ENCODE results near the gene KIF3B. TPM values are rescaled to one million over a fixed set of nuclear protein-coding genes. Genes with fewer than 3 reads are reported as not detected.

The KIF3B gene
- total RNA-seq, 1 experiment from 2014 or later = 24.3 TPM

Other genes starting within 250 kb of the KIF3B start
- not detected in 2 replicates for gene HCK, start 225.4 kb upstream of the KIF3B start, total RNA-seq (2021)
- gene TM9SF4, start 167.9 kb upstream of the KIF3B start, total RNA-seq (2021) = 54.1 and 54.4 TPM in 2 replicates
- gene PLAGL2, start 69.9 kb upstream of the KIF3B start, total RNA-seq (2021) = 36.8 and 40.4 TPM in 2 replicates
- gene POFUT1, start 69.8 kb upstream of the KIF3B start, total RNA-seq (2021) = 55.9 and 56.6 TPM in 2 replicates
- gene ASXL1, start 80.7 kb downstream of the KIF3B start, total RNA-seq (2021) = 96.9 and 101 TPM in 2 replicates

Measured in A673 (cell line).